Hematopoietic multipotent progenitor cell treated with erythropoietin and hydrocortisone succinate and interleukin-3 and kit ligand, for 8 days (in vitro differentiated cells): Measurements from ENCODE around the gene ELFN2.

ENCODE experiments used
- DNase-seq: peaks from one replicate; pipeline ENCODE4 v3.0.0-alpha.2; 2015

The ELFN2 gene

DNA sequence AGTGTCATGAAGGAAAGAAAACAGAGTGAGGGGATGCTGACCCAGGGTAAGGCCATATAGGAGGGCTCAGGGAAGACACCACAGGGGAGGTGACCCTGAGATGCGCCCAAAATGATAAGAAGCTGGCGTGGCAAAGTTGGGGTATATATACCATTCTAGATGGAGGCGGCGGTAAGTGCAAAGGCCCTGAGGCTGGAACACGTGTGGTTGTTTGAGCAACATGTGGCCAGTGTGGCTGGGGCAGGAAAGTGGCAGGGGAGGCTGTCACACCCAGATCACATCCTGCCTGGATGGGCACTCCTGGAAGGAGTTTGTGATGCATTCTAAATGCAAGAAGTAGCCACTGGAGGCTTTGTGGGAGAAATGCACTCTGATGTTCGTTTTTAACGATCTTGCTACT, 74.8 kb downstream of the ELFN2 start:
- DNase-seq = no peak

DNA sequence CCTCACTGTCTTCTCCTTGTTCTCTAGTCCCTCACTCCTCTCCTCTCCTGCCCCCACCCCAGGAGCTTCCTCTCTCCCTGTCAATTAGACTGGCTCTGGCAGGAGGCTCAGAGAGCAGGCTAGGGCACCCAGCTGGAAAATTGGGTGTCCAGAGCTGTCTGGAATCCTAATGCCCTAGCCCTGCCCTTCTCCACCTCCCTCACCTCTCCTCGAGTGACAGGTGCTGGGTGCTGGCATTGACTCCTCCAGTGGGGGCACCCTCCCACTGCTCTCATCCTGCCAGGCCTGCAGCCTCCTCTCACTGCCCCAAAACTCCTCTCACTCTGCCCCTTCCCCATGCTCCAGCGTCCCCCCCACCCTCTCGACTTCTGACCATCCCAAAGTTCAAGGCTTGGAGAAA, 76.0 kb downstream of the ELFN2 start:
- DNase-seq = no peak

DNA sequence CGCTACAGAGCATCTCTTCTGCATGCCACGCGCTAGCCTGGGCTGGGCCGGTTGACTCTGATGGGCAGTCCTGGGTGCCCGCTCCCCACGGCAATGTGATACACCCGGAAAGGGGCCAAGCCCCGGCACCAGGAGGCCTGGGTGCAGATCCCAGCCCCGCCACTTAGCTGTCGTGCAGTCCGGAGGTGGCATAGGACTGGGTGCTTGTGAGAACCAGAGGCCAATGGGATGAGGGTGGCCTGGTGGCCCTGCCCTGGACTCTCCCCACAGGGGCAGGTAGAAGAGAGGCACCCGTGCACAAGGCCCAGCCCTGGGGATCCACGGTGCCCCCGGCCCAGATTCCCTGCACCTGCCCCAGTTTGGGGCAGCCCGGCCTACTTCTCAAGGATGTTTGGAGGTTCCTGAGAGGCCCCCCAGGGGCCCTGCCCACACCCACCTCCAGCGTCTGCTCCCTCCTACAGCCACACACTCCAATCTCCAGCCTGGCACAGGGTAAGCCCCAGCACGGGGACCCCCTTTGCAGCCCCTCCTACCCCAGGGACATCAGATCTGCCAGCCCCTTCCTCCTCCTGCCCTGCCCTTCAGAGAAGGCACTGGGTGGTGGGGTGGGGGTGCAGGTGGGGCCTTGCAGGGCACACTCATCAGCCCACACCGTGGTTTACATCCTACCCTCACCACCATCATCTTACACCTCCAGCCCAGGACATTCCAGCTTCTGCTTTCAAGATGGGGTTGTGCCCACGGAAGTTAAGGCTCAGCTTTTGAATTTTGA, 78.0 kb downstream of the ELFN2 start:
- DNase-seq = no peak

DNA sequence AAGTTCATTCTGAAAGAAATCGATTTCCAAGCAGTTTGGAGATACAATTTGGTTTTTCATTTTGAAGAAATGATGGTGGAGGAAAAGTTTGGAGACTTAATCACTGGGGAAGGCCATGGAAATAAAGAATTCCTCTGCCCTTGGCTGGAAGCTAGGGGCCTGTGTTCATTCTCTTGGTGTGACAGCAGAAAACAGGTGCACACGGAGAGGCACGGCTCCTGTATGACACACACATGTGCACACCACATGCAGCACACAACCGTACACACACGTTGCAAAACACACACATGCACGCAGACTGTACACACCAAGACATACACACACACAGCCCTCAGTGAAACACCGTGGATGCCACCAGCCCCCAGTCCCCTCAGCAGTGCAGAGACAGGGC, 80.8 kb downstream of the ELFN2 start:
- no peak for DNase-seq

DNA sequence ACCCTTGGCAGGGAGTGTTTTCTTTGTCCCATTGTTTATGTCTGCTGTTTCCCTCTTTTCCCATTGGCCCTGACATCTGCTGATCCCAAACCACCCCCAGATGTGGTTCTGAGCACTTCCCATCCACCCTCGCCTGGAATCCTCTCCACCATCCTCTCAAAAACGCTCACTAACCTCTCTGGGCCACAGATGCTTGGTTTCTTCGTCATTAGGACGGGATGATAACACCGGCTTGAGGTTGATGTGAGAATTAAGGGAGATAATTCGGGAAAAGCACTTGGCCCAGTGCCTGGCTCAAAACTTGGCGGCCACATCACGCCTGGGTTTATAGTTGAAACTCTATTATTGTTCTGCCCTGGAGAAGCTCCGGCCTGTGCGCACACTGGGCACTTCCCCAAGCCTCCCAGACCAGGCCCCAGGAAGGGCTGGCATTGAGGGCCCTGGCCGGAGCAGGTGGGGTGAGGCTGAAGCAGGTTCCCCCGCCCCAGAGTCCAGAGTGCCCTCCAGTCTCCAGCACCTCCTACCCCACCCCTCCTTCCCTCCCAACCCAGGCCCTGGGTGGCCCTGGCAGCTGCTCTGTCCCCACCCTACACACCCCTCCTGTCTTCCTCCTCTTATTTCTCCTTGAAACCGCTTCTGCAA, 81.3 kb downstream of the ELFN2 start:
- no peak for DNase-seq

DNA sequence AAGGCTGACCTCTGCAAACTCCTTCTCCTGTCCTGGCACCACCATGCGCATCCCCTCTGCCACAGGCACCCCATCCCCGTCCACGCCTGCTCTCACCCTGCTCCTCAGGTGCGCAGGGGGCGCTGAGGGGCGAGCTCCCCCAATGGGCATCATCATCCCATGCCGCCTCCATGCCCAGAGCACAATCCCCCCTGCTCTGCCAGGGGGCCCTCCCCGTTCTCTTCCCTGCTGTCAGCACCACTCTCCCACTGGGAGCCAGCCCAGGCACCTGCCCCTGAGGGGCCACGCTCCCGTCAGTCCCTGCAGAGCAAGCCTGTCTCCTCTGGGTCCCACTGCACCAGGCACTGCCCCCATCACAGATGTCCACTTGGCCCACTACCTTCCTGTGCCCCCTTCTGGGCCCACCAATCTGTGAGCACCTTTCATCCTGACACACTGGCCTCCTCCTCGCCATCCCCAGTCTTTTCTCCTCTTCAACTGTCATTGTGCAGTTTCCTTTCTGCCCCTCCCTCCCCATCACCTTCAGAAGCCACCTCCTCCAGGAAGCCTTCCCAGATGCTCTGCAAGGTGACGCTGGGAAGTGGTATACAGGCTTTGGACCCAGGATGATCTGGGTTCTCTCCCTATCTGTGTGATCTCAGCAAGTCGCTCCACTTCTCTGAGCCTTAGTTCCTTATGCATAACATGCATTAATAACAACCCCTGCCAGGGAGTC, 82.4 kb downstream of the ELFN2 start:
- DNase-seq = no peak

DNA sequence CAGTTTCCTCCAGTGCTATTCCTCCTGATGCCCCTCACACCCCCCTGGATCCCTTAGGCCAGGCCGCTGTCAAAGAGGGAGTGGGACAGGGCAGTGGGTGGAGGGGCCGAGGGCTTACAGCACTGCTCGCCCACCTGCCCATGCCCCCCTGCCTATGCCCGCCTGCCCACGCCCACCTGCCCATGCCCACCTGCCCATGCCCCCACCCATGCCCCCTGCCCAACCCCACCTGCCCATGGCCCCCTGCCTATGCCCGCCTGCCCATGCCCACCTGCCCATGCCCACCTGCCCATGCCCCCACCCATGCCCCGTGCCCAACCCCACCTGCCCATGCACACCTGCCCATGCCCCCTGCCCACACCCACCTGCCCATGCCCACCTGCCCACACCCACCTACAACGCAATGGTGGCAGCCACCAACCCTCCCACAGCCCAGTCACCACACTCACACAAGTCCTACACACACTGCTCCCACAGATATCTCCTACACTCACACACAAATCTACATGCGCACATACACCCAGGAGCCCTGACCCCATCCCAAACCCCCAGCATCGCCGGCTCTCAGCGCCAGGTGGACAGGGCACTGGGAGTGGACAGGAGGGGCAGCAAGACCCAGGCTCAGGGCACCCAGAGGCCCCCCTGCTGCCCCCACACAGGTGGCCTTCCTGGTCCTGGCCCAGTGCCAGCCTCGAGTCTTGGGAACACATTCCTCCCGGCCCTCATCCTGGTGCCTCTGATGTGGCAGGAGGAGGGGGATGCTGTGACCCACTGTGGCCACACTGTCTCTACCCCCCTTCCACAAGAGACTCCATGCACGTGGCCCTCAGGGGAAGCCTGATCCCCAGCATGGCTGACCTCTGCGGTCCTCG, 83.2 kb downstream of the ELFN2 start:
- DNase-seq = no peak

DNA sequence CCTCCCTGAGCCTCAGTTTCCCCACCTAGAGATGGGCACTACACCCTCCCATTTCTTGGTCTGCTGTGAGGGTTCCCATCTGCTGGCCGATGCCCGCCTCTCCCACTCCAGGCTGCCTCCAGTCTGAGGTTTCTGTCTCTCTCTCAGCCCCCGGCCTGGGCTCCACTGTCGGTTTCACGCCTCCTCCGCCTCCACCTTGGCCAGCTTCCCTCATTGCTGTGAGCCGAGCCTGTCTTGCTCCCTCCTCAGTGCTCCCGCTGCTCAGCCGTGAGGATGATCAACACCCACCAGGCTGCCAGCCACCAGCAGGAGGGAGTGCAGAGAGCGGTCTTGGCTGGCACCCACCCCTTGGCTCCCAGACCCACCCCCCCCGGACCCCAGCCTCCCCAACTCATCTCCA, 83.9 kb downstream of the ELFN2 start:
- no peak for DNase-seq

DNA sequence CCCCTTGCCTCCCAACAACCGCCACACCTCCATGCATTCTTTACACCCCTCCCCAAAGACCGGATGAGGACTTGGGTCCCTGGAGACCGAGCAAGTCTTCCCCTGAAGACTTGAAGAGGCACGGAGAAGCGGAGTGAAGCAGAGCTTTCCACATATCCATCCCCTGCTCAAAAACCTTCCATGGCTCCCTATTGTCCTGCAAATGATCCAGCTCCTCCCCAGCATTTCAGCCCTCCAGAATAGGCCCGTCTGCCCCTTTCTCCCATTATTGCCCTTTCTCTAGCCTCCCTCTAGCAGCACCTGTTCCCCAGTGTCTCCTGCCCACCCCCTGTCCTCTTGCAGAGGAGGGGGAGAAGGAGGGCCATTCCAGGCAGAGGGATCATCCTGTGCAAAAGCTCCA, 85.2 kb downstream of the ELFN2 start:
- no peak for DNase-seq

DNA sequence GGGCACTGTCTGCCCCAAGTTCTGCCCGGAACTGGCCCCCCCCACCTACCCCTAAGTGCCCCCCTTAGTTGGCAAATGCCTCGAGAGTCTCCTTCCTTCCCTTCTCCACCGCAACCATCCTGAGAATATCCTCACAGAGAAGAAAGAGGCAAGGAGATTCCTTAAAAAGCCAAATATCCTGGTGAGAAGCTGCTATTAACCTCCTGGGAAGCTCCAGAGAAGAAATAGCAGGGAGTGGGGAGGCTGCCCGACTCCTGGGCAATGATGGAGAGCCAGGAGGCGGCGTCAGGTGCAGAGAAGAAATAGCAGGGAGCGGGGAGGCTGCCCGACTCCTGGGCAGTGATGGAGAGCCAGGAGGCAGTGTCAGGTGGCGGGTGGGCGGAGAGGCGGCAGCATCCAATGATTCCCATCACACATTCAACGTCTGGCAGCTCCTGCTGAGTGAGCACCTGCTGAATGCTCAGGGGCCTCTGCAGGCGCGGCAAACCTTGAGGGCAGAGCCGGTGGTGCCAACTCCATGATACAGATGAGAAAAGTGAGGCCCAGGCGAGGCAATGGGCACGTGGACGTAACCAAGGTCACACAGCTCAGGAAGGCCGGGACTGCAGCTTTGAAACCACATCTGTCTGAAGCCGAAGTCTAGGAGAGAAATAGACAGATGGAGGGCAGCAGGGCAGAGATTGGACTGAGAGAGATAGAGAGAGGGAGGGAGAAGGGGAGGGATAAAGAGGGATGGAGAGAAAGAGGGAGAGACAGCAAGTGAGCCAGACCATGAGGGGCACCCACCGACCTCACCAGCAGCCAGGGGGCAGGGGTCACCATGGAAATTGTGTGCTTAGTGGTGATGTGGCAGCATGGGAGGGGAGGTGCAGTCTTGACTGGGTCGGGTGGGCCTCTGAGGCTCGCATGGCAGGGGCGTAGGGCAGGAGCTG, 86.7 kb downstream of the ELFN2 start:
- no peak for DNase-seq

DNA sequence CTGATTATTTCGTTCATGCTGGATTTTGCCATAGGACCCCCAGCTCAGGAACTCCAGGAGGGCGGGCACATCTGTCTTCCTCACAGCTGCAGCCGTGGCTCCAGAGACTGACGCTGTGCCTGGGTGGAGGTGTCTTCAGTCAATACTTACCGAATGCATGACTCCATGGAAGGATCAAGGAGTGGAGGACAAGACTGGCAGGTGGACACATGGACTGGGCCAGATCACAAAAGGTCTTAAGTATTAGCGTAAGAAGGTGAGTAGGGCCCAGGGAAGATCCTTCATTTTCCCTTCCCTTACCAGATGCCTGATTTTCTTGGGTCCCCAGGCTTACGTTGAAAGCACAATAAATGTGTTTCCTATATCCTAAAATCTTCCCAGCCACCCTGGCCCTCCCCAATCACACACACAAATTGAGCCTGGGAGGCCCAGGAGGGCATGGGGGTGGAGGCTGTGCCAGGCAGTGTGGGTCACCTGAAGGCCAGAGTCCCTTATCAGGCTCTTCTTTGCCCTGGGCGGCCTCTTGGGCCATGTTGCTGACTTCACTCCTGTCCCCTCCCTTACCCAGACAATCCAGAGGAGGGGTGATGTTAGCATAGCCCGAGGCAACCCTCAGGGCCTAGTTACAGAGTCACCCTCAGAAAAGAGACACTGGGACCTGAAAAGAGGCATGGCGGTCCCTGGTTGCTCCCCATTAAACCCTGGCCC, 88.6 kb downstream of the ELFN2 start:
- DNase-seq = no peak

DNA sequence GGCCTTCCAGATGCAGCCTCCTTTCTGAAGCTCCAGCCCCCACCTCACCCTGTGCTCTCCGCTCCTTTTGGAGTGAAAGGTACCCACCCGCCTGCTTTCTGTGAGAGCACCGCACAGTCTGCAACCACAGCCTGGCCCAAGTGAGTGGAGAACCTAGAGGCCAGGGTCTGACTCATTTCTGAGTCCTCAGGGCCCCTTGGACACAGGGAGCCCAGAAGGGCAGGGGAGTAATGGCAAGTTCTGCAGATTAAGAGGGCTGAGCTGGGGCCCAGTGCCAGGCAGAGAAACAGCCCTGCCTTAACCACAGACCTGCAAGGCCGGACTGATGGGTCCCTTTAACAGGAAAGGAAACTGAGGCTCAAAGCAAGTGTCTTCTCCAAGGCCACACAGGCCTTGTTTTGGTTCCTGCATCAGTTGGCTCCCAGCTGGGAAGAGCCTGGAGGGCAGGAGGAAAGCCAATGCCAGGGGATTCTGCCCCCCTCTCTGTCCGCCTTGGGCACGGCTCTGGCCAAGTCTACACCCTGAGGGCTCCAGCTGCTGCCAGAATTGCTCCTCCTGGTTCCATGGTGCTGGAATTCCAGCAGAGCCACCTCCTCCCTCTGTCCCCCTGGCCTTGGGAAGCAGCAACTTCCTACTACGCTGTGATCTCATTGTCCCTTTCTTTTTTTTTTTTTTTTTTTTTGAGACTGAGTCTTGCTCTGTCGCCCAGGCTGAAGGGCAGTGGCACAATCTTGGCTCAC, 89.9 kb downstream of the ELFN2 start:
- DNase-seq = no peak

DNA sequence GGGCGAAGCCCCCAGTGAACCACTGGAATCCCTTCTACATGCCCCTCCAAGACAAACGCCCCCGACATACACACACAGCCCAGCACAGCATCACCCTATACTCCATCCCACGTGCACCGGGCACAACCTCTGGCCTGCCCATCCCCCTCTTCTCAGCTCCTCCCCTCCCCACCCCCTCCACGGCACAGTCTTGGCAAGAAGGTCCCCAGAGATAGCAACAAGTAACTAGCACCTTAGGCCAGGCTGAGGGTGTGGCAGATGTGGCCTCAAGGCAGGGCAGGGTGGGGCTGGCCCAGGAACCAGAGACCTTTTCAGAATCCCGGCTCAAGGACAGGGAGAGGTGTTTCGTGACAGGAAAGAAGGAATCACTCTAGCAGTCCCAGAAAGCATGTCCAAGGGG, 90.7 kb downstream of the ELFN2 start:
- peak; percentile 66 for DNase-seq

DNA sequence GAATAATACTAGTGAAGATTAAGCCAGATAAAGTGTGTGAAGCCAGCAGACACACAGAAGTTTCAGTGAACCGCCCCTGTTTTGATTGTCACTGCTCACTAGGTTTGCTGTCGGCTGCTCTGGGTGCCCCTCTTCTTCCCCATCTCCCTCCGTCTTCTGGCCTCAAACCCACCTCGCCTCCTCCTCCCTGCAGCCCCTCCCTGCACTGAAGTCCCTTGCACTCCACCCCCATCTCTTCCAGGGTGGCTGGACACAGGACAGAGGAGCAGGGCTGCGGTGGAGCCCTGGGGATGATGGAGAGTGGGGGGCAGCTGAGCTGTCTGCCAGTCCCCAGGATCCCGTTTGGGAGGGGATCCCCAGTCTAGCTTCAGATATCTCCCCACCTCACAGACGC, 91.5 kb downstream of the ELFN2 start:
- DNase-seq = no peak

DNA sequence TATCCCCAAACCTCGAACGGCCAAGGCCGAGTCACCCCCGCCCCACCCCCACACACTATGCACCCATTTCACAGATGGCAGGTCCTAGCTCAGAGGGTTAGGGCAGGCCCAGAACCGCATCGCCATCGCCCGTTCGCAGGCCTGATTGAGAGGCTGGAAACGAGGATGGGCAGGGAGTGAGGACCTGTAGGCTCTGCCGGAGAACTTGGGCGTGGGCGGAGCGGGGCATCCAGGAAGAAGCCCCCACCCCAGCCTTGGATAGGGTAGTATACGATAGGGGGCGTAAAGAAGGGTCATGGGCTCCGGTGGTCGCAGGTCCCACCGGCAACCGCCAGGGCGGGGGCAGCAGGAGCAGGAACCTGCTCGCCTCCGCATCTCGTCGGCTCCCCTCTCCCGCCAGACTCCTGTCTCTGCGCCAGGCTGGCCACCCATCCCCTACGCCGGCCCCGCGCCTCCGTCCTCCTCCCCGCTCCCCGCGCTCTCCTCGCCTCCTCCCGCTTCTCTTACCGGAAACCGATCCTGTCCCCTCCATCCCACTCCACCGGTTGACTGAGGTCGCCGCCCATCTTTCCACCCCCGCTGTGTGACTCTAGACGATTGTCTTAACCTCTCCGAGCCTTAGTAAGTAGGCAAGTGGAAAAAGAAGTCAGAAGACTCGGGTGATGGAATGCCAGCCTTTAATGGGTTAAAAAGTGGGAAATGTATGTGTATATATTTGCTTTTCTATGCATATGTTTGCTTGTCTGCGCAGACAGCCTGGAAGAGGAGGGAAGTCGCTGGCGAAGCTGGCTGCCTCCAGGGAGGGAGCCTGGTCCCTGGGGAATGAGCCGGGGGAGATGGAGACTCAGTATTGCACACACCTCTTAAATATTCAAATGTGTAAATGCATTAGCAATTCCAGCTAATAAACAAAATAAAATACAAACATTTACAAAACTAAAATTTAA, 92.1 kb downstream of the ELFN2 start:
- DNase-seq = no peak

DNA sequence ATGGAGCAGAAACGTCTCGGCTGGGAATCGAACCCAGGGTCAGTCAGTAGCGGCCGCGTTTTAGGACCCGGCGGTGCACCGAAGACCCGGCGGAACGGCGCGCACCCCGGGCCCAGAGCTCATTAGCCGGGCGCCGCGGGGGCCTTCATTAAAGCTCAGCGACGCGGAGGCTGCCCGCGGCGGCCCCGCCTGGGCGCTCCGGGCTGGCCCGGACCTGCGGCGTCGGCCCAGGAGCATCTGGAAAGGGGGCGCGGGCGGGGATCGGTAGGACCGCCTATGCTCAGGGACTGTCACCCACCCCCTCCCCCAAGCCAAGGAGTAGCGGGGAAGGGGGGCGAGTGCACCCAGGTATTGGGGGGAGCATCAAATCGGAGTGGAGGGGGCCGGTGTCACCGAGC, 92.8 kb downstream of the ELFN2 start:
- DNase-seq = no peak

DNA sequence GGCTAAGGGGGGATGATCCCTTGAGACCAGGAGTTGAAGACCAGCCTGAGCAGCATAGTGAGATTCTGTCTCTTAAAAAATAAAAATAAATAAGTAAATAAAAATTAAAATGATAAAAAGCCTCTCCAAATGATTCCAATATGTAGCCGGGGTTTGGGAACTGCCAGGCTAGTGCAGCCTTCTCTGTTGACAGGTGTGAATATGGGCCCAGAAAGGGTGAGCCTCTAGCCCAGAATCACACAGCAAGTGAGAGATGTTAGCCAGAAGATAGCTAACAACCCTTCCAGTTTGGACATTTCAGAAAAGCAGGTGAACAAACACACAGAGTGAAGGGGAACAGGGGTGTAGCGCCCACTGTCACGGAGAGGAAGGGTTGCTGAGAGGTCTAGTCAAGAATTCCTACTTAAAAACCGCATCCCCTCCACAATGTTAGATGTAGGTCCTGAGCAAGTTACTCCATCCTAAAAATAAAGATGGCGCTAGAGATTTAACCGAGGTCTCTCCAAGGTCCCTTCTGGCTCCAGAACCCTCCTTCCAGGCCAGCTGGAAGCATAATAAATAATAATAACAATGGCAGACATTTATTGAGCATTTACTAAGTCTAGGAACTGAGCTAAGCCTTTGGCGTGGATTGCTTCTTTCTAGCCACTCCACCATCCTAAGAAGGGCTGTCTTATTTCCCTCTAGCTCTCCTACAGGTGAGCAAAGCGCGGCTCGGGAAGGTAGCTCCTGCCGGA, 93.4 kb downstream of the ELFN2 start:
- DNase-seq = no peak

DNA sequence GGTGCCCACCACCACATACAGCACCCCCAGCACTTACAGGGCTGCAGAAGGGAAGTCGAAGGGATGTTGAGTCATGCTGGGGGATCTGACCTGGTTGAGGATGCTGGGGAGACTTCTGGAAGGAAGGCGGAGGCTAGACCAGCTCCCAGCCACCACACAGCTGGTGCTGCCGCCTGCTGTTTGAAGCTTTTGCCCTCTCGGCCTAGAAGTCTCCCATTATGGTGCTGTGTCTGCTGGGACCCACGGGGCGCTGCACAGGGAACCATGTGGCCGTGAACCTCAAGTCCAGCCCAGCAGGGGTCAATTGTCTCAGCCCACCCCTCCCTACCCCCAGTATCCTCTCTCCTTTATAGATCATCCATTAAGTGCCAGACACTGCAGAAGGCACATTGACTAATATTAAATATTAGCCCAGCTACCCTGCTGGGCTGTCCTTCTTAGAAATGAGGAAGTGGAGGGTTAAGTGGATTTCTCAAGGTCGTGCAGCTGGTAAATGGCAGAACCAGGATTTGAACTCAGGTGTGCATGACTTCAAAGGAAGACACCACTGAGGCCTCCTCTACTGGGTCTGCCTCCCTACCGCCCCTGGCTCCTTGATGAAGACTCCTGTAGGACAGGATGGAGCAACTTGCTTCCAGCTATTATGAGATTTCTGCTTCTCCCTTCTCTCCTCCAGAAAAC, 95.3 kb downstream of the ELFN2 start:
- DNase-seq = no peak
